HG03571 (cell line): ENCODE results near the gene AMMECR1.
"Not testable (repeated sequence)": the region's sequence is repeated elsewhere in the genome, so short reads cannot be mapped to it uniquely, and the experiment has no call there.

Experiments
- ATAC-seq: cut with Tn5 transposase; IDR thresholded peaks from one replicate; pipeline ENCODE4 v1.9.1; 2021; ENCODE audit not compliant: unreplicated experiment

Gene AMMECR1

DNA sequence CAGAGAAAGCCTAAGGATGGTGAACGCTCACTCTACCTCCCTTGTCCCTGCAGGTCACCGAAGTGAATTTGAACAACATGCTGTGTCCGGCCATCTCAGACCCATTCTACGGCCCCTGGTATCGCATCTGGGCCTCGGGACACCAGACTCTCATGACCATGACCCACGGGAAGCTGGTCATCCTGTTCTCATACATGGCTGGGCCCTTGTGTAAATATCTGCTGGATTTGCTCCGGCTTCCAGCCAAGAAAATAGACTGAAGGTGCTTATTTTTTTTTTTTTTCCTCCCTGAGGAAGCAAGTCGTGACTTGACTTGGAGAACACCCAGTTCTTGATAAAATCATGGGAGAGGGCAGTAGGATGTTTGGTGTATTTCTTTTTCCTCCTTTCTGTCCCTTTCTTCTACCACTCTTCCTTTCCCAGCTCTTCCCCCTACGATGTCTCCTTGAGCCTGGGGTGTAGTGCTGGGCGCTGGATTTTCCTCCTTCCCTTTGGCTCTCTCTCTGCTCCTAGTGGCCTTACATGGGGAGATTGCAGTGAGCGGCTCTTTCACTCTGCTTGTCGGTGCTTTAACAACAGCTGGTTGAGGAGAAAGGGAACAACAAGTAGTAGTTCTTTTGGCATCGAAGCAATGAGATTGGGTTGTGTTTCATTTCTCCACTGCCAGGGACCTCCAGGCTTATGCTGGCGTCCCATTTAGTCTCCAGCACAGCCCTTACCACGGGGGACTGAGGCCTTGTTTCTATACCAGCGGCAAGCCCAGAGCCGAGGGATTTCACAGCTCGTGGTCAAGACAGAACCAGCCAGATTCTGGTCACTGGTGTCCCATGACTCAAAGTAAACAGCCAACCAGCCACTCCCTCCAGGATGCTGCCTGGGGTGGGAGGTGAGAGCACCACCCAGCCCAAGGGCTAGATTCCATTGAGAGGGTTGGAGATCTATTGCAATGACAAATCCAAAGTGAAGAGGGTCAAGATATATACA, 144.4 kb downstream of the AMMECR1 start:
- ATAC-seq, result no peak

DNA sequence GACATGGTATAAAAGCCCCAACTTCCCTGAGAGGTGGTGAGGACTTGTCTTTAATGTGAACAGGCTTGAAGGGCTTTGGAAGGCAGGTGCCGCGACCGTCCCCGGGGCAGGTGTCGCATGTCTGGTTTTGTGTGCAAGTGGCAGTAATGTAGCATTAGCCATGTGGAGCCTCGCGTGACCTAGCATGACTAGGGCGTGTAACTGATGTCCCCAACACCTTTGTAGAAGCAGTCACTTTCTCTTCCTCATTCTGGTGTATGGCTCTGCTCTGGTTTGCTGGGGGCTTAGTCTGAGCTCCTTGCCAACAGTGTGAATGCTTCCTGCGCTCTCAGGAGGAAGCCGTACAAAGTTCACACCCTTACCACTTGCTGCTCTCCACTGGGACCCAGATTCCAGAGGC, 145.7 kb downstream of the AMMECR1 start:
- peak; percentile 99 for ATAC-seq

GRCh38 chrX:110171442-110171841, 146.4 kb downstream of the AMMECR1 start:
- ATAC-seq, result no peak

GRCh38 chrX:110170029-110170428, 147.9 kb downstream of the AMMECR1 start:
- ATAC-seq, result no peak

DNA sequence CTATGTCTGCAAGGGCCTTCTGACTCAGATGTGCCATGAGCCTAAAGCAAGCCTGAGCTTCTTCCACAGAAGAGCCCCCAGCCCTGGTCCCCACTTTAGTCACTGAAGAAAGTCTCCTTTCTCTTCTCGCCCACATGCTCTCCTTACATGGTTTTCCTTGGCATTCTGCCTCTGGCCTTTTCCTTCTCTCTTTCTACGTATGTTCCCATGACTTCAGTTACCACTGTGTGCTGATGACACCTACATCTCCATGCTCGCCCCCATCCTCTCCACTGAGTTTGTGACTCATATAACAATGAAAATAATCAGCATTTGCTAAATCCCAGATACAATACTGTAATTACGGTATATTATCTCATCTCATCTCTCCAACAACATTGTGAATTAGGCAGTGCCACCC, 149.3 kb downstream of the AMMECR1 start:
- ATAC-seq, result no peak

DNA sequence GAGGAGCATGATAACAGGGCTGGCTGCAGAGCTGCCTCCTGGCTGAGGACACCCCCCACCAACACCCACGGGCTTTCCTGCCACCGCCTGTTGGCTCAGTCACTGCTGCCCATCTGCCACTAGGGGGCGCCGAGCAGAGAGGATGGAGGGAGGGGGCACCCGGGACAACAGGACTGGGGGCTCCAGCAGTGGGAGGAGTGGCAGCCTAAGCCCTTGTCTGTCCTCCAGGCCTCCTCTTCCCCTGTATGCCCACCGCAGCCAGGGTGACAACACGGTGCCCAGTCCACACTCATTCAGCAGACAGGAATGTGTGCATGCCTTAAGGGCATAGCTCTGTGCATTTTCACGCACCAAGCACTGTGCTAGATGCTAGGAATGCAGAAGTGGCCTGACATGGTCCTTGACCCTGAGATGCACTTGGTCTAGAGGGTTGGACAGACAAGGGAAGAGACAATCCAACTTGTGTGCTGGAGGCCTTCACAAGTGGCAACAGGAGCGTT, 149.9 kb downstream of the AMMECR1 start:
- no peak for ATAC-seq

- no peak for ATAC-seq
These were observed 154.4 kb downstream of the AMMECR1 start for GRCh38 chrX:110163488-110163887.

GRCh38 chrX:110162867-110163266, 155.0 kb downstream of the AMMECR1 start:
- ATAC-seq, result no peak

GRCh38 chrX:110162131-110162530, 155.8 kb downstream of the AMMECR1 start:
- no peak for ATAC-seq

DNA sequence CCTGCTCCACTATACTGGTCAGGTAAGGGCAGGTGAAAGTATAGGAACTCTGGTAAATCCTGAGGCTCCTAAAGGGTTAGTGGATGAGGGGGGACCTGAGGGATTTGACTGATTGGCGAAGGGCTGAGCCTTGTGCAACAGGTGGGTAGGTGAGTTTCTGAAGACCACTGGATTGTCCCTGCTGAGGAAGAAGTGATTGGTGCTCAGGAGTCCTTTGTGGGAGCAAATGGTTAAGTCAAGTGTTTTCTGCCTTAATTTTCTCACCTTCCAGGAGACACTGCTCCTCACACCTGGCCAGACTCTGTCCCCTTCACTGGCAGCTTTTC, 156.6 kb downstream of the AMMECR1 start:
- no peak for ATAC-seq

- ATAC-seq, result no peak
These were observed 158.0 kb downstream of the AMMECR1 start for GRCh38 chrX:110159865-110160264.

DNA sequence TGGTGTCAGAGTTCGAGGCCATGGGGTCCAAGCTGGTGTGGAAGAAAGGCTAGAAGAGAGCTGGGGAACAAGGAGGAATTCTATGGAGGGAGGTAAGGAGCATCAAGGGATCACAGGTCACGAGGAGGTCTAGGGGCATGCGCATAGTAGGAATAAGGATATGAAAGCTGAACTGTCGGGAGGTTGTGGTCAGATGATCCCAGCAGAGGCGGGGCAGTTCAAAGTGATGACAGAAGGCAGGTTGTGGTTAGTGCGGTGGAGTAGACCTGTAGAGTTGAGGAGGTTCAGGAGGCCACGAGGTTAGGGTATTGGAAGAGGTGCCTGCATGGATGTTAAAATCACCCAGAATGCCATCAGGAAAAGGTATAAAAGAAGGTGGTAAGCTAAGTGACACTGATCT, 158.7 kb downstream of the AMMECR1 start:
- ATAC-seq, result no peak

GRCh38 chrX:110157444-110157843, 160.4 kb downstream of the AMMECR1 start:
- no peak for ATAC-seq

DNA sequence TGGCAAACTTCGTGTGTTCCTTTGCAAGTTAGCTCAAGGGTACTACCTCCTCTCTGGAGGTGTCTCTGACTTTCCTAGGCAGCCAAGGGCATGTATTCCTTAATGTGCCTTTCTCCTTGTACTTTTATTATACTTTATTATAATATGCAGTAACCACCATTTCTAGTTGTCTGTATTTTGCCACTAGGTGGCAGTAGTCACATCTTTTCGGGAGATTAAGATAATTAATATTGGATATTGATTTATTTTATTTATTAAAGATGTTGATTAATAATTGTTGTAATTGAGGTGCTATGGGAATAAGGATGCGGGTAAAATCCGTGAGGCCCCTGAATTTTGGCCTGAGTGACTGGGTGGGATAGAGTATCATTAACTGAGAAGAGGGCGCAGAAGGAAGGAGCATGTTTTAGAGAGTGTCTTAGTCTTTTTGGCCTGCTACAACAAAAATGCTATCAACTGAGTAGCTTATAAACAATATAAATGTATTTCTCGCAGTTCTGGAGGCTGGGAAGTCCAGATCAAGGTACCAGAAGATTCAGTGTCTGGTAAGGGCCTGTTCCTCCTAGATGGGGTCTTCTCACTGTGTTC, 161.6 kb downstream of the AMMECR1 start:
- ATAC-seq, result no peak

DNA sequence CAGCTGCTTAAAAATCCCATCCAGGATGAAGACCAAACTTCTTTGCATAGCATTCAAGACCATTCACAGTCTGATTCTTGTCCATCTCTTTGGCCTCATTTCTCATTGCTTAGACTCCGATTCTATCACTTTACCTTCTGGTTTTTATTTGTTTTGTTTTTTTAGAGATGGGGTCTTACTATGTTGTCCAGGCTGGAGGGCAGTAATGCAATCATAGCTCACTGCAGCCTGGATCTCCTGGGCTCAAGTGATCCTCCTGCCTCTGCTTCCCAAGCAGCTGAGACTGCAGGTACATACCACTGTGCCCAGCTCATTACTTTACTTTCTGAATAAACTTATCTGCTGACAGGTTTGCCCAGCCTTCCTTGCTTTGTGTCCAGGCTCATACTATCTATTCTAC, 162.1 kb downstream of the AMMECR1 start:
- no peak for ATAC-seq

- not testable (repeated sequence) for ATAC-seq
These were observed 163.6 kb downstream of the AMMECR1 start for GRCh38 chrX:110154328-110154727.

- ATAC-seq, result no peak
These were observed 164.0 kb downstream of the AMMECR1 start for GRCh38 chrX:110153896-110154295.

- ATAC-seq, result no peak
These were observed 164.6 kb downstream of the AMMECR1 start for GRCh38 chrX:110153244-110153643.

DNA sequence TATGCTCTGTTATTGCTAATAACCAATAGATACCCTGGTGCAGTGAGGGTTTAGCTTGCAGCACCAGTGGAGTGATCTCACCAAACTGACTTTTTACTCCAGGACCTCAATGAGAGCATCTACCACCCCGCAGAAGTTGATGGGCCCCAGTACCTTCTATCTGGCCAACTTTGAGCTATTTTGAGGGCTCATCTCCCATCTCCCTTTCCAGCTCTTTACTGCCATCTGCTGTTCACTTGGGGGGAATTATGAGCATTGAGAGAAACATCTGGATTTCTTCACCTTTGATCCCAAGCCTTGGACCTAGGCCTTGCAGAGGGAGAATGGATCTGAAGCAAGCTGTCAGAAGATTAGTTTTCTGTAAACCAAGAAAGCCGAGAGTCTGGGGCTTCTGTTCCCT, 171.4 kb downstream of the AMMECR1 start:
- no peak for ATAC-seq

DNA sequence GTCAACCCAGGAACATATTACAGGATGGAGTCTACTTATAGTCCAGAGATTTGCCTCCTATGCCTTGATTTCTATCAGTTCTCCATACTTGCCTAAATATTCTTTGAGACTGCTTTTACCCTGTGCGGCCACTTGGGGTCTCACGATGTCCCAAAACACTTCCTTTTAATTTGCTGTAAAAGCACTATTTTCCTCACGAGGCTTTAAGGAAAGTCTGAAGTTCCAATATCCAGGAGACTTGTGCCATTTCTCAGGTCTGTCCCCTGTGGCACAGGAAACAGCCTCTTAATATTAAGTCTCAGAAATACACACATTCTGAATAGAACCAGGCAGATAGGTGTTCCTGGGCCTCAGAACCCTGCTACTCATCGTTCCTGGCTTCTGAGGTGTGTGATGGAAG, 172.0 kb downstream of the AMMECR1 start:
- no peak for ATAC-seq

DNA sequence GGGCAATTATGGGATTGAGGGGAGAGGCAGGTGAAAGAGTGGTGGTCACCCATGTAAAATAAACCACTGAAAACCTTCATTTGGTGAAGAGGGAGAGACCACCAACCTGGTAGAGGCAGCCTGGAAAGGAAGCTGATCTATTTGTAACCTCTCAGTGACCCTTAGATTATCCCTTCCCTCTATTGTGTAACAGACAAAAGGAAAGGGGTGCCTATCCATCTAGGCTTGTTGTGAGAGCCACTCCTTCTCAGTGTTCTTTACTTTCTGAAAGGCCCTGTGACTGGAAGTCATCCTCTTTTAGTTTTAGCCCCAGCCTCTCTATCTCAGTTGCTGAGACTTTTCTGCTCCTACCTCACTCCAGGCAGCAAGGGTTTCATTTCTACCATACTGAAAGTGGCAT, 172.6 kb downstream of the AMMECR1 start:
- no peak for ATAC-seq
